Activated gamma-delta T cell treated with anti-CD3 and anti-CD28 coated beads, Interleukin-2, amount 50 U/mL, for 16 hours (primary cell): ENCODE data around the gene NRG2.

Source experiments
- DNase-seq: peaks from one replicate; pipeline ENCODE4 v3.0.0-alpha.2; 2020; ENCODE audit warnings: low read depth

Gene NRG2

DNA sequence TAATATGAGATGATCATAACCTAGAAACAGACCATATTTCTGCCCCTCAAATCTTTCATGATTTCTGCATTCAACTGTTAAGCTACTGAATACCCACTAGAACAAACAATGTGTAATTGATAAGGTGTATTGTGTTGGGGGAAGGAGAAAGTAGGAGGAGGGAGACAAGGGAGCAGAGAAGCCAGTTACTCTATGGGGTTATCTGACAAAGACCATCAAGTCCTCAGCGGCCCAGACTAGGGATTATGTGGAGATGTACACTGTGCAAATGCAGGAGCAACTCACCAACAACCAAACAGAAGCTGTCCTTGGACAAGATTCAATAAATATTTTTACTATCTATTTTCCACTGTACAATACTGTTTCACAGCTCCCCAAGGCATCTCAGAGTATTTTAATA, 2.7 kb downstream of the NRG2 start:
- no peak for DNase-seq

DNA sequence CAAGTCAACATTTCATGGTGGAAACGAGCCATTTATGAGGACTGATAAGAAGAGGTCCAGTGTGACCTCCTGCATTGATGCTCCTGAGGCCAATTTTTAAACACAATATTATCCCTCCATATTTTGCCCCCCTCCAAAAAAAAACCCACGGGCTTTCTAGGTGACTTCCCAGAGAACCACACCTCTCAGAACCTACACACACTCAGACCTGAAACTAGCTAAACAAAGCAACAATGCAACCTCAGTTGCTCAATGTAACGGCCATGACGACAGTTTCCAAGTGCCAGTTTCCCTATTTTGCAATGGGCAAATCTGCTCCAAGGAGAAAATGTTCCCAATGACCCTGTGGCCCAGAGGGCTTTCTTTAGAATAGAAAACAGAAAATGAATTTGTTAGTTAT, 3.5 kb downstream of the NRG2 start:
- DNase-seq = no peak

DNA sequence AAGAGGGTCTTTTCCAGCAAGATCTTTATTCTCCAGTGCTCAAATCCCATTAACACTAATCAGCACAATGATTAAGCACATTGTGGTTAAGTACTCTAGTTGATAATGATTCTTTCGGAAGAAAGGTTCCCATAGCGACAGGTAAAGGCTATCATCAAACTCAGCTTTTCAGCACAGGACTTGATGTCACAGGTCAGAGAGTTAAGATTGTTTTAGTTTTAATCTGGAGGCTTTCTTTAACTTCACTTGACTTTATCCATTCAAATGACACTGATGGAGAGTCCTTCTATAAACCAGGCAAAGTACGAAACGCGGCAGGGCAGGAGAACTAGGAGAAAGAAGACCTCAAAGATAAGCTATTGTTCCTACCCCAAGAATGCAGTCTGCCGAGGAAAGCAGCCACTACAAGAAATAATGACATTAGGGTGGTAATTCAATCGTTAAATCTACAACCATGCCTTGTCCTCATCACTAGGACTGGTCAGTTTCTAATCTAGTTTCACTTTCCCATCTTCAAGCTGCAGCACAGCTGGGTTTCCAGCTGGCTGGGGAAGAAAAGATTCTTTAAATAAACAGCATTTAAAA, 4.6 kb downstream of the NRG2 start:
- DNase-seq = no peak

DNA sequence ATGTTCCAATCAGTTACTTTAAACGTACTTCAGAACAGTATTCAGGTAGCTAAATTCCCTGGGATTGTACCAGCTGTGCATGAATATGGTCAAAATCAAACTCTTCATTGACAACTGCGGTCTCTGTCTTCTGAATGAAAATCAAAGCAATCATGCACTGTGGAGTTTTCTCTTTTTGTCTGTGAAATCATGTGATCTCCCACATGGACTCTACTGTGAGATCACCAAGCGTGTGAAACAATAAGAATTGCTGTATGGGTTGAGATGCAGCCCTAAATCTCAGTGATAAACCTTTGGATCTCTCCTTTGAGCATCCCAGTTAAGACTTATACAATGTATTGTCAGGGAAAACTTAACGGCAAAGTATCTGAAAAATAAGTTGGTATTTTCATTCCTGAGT, 6.1 kb downstream of the NRG2 start:
- no peak for DNase-seq

DNA sequence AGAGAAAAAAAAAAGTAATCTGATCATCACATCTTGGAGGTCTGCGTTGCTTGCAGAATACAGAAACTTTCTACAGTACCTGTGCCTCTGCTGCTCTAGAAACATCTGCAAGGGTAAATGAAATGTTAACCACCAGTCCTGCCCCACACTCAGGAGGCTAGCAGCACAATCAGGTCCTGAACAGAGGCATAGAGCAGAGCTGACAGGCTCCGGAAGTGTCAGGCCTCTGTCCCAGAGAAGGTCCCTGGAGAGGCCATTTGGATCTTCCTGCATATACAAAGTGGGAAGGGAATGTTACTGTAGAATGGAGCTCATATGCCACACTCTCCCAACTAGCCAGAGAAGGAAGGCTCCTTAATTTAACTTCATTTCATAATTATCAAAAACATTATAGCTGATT, 7.2 kb downstream of the NRG2 start:
- DNase-seq = no peak

DNA sequence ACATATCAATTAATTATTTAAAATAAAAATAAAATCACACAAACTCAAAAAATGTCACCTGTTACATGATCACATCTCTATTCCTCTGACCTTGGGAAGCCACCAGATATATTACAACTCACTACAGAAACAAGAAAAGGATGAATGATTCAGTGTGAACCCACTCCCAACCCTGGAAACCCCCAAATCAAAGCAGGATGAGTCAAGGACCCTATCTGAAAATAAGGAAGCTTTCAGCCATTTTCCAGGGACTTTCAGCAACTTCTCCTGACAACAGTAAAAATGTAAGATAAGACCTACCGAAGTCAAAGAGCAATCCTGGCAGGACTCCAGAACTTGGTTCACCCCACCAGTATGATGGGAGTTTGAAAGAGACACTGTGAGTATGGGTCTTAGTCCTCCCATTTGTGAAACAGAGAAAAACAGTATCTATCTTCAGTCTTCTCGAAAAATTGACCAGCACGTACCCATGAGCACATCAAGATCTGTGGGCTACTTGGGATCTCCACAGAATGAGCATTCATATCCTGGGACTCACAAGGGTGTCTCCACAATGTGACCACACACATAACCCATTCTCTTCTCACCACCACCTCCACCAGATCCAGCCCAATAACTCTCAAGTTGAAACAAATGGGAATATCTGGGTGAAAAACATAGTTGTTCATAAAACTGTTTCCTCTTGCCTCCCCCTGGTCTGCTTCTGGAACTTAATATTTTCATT, 9.9 kb downstream of the NRG2 start:
- no peak for DNase-seq

DNA sequence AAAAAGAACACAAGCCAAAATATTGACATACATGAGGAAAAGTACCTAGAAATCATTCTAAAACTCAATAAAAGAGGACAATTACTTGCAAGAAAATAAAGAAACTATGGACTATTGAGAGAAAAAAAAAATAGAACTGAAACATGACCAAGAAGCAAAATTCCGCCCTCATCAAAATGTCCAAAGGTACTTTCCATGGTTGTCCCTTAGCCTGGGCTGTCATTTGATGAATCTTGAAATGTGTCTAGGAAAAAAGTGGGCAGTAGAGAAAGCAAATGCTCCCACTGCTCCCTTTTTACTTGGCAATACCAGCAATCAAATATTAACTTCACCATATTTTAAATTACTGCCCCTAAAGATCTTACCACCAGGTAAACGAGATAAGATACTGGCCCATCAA, 10.8 kb downstream of the NRG2 start:
- no peak for DNase-seq

DNA sequence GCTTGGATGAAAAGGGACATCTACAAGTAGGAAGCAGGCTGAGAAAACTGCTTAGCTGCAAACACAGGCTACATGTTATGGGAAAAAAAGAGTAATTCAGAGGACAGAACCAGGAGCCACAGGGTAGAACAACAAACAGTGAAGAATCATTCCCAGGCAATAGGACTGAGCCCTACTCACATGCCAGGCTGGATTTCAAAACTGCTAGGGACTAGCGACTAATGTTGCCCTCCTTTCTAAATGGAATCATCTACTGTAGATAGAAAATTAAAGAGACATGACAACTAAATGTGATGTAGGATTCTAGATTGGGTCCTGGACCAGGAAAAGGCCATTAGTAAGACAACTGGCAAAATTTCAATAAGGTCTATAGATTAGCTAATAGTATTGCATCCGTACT, 15.3 kb downstream of the NRG2 start:
- DNase-seq = no peak

DNA sequence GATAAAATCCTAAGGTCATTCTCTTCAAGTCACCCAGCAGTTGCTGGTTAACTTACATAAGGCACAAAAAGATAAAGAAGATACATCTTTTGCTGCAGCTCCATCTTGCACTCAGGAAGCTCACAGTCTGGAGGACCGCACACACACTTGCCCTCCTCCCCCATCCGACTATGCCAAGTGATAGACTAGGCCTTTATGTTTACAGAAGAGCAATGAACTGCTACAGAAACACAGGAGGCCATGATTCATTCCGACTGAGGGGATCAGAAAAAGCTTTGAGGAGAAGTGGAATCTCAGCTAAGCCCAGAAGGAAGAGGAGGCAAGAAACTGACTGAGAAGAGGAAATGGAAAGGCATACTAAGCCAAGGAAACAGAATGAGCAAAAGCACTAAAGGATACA, 17.4 kb downstream of the NRG2 start:
- no peak for DNase-seq

DNA sequence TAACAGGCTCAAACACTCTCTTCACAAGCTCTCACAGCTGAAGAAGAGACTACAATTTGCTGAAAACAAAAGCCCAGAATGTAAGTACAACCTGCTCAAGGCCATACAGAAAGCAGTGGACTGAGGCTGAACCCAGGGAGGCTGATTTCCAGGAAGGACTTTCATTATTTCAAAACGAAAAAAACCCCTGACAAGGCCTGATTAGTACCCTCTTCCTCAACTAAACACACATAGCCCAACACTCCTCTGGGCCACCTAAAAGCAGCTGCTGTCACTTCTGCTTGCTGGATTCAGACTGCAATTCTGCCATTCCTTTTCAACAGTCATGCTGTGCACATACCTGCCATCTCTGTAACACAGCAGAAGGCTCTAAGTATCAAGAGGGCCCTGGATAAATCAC, 18.2 kb downstream of the NRG2 start:
- no peak for DNase-seq

DNA sequence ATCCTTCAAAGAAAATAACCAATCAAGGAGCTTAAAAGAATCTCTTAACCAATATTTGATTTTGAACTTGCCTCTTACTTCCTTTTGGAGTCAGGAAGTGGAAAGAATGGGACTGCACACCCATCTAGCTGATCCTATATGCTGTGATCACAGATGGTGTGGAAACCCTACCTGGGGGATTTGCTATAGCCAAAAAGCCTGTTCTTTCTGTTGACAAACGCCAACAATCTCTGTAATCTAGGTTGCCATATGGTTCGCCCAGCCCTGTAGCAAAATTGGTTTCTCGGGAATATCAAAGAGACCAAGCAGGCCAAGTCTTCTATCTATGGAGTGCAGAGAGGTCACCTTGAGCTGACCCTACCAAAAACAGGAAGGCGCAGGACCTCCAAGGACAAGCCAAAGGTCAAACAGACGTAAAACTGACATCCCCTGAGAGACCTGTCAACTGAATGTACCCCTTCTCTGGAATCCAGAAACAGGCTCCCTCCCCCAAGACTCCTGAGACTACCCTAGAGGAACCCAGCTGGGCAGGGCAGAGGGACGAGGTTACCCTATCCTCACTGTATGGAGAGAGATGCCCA, 19.4 kb downstream of the NRG2 start:
- DNase-seq = no peak

DNA sequence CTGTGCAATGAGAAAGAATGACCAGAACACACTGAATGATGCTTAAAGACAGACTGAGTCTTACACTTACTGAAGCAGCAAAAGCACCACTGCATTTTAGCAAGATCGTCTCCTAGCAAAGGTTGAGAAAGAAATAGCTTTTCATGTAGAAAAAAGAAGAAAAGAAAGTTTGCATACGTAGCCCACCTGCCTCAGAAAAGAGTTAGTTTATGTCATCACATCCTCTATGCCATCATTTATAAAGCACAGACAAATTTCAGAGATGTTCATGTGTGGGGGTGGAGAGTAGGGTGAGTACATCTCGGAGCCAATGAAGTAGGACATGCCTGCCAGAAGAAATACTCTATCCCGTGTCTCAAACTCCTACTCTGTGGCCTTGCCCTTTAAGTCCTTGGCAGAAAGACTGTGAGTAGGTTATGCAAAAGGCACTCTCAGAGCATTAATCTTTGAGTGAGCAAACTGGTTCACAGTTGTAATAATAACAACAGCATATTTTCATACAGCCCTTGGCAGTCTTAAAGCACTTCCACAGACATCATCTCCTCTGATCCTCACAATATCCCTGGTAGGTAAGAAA, 22.4 kb downstream of the NRG2 start:
- DNase-seq = no peak

DNA sequence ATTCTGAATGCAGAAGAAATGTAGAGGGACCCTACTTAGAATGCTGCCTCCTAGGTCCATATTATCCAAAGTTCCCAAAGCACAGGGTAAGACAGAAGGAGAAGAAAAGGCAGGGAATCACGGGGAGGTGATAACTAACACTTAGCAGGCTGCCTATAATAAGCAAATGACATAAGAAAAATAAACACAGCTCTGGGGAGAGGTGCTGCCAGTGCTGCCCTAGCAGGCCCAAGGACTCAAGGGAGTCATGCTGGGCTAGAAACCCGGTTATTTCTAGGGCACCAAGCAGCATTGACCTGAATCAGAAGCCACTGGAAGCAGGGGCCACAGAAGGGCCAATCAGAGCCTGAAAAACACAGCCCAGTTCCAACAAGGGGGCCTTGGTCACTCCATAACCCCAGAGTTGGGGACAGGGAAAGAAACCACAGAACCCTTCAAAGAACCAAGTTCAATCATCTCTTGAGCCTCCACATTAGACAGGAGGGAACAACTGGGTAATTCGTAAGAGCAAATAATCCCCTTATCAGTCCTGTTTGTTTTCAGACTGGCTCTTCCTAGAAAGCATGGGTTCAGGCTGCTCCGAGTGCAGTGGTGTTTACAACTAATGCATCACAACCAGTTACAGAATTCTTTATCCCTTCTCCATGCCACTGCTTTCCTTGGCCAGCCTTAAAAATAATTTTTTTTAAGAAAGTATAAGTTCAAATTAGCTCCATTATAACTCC, 24.0 kb downstream of the NRG2 start:
- DNase-seq = no peak

DNA sequence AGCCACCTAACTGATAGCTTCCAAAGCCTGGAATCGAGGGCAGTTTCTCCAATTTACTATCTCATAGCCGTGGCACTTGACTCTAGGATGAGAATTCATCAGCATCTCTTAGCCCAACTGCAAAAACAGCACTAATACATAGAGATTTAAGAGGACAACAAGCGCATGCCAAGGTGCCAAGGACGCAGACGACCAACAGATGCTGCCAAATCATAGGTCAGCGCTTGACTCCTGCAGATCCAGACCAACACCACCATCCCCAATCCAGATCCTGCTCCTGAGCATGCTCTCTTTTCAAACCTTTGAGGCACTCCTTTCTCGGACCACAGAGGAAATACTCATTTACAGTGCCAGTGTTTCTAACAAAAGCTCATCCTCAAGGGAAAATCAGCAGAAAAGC, 24.6 kb downstream of the NRG2 start:
- no peak for DNase-seq

DNA sequence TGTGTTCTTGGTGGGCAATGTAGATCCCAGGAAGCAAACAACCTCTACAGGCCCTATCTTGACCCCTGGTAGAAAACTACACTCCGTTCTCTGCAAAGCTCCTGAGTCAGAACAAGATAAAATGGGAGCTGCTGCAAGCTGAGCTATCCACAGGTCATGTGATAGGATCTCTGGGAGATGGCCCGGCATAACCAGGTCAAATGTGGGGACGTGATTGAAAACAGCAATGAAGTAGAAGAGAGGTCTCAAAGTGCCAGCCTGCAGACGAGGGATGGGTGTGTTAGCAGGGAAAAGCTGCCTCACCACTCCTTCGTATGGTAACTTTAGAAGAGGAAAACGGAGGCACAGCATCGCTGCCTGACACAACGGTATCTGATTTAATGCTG, 25.0 kb downstream of the NRG2 start:
- DNase-seq = no peak

DNA sequence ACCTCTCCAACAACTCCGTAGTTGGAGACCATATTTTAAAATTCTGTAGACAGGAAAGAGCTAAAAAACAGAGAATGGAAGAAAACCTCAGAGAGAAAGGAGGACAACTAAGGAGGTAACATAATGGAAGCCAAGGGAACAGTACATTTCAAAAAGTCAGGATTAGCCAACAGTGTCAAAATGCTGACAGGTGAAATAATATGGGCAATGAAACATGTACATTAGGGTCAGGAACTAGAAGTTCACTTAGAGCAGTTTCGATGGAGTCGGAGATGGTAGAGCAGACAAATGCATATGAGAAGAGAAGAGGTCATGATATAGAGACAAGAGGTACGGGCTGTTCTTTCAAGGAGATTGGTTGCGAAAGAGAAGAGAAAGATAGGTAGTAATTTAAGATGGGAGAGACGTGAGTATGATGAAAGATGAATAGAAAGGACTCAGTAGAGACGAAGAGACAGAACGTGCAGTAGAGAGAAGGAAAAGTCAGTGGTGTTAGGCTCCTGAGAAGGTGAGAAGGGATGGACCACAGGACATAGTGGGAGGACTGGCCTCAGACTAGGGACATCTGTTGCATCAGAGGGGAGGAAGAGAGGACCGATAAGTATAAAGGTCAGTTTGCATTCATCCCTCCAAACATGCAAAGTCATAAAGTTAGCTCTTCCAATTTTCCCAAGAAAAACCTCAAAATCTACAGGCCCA, 25.6 kb downstream of the NRG2 start:
- DNase-seq = no peak

DNA sequence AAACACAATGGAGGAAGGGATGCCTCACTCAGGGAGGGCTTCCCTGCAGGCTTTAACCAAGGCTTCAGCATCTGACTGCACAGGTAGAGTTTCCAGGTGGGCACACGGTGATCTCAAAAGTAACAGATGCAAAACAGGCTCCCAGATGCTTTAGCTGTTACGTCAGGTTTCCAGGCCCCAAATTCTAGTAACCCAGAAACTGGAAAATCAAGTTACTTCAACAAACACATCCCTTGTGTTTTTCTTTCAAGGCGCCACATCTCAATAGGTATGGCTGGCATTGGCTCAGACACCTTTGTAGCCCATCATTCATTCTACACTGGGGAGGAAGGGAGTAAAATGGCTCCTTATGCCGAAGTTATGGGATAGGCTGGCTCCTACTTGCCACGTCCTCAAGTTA, 27.4 kb downstream of the NRG2 start:
- DNase-seq = no peak

DNA sequence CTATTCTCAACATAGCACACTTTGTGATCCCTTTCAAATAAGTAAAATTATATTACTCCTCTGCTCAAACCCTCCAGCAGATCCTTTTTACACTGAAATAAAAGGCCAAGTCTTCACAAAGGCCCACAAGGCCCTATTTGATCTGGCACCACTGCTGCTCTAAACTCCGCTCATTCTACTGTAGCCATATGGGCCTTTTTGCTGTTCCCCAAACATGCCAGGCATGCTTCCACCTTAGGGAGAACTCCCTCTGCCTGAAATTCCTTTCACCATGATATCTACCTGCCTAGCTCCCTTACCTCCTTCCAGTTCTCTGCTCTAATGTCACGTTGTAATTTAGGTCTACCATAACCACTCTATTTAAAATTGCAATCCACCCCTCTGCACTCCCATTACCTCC, 28.3 kb downstream of the NRG2 start:
- DNase-seq = no peak

DNA sequence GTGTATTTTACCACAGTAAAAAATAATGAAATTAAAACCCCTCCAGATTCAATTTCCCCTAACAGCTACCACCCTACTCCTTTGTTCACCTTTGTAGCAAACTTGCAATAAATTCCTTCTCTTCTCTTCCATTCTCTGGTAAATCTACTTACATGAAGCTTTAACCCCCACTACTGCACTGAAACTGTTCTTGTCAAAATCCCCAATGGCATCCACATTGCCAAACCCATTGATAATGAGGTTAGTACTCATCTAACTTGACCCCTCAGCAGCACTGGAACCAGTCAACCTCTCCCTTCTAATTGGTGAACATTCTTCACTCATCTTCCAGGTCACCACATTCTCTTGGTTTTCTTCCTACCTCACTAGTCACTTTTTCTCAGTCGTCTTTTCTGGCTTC, 29.6 kb downstream of the NRG2 start:
- no peak for DNase-seq

DNA sequence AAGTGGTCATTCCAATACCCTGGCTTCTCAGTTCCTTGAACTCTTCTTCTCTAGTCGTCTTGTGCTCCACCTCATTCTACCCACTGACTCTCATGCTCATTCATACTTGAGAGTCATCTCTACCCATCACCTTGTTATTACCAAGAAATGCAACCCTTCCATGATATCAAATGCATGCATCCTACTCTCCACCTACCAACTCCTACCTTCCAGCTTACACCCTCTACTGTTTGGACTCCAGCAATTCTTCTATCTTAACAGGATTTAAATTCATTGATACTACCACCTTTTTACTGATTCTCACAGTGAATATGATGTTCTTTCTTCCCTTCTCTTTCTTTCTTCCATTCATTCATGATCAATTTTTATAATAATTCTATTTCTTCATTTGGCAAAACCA, 30.7 kb downstream of the NRG2 start:
- no peak for DNase-seq

DNA sequence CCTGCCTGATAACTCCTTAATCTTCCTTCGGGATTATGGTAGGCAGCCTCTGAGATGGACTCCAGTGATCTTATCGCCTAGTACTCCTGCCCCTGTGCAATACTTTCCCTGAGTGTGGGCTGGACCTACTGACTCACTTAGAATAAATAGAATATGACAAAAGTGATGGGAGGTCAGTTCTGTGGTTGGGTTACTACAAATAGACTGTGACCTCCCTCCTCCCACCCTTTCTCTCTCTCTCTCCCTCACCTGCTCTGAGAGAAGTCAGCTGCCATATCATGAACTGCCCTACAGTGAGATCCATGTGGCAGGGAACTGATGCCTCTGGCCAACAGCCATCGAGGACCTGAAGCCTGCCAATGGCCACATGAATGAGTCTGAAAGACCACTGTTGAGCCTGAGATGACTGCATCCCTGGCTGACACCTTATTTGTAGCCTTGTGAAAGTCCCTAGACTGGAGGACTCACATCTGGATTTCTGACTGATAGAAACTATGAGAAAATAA, 31.7 kb downstream of the NRG2 start:
- no peak for DNase-seq

DNA sequence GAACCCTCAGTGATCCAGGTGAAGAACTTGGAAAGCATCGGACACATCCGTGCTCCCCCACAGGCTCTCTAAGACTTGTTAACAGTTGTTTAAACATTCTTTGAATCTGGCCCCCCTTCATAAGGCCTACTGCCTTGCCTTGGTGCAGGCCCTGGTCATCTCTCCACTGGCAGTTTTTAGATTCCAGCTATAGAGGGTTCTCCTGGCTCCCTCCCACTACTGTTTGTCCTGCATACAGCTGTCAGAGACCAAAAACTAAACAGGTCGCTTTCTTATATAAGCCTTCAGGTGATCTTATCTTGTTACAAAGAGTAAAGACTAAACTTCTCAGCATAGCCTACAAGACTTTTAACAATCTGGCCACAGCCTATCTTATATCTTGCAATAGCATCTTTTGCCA, 32.3 kb downstream of the NRG2 start:
- no peak for DNase-seq
